ENCODE data around the gene PCNX2. TPM values are rescaled to one million over a fixed set of nuclear protein-coding genes. Genes with fewer than 3 reads are reported as not detected.

PCNX2 gene
- total and polyA plus RNA-seq, 7 donors: 1.8 to 13.8 (median 5.1) TPM

DNA sequence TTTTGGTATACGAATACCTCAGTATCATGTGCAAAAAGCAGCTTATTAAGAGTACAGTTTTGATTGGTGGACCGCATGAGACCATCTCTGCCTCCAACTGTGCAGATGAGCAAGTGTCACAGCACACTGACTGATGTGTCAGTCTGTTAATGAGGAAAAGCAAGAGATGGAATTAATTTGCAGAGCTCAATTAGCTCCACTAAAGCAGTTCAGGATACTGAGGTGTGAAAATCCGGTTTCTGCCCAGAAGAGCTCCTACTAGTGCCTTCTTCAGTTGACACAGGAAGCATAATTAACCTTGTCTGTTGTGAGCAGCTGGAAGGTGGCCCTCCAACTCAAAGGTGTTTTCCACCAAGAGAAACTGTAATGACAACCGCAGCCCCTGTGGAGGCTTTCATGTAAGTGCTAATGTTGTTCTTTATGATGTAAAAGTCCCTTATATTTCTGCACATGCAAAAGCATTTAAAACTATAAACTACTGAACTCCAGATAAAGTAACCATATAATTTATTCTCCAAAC is 44.3 kb downstream of the PCNX2 start:
- Histone ChIP-seq H3K27me3 (no peaks in the 10 kb centered on the region), H3K4me3 (no peak overlapping the region), H3K36me3 (no peaks in the 10 kb centered on the region), H3K9me3 (no peaks in the 10 kb centered on the region), H3K27ac (no peak overlapping the region), H3K4me1 (peaks cover 0 to 6% (median 3%) of the 10 kb centered on the region in 4 donors)
- intact Hi-C loops (cut with DNase I): no loop called here
- TF ChIP-seq POLR2AphosphoS5 (IDR thresholded peaks at IDR 0.05): no peak
- no peak for TF ChIP-seq CTCF (IDR thresholded peaks at IDR 0.05)
- no peak for TF ChIP-seq POLR2A (IDR thresholded peaks at IDR 0.05)
- 65 to 87% methylated on average over 4 of the region's 4 CpGs for WGBS, 2 donors
- no peak for DNase-seq

DNA sequence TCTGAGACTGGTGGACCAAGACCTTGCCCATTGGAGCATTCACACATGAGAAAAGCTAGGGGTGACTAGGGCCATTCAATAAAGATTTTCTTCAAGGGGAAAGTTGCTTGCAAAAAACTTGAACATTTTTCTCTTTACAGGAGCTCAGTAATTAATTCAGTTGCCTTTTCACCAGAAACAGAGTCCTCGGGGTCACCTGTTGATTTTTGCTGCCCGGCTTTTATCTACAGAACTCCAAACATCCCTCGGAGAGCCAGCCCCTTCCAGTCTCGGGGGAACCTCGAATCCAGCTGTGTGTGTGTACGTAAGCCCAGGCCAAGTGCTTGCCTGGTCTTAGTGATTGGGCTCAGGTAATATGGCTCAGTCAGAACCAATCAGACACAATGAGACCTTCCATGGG is 47.5 kb downstream of the PCNX2 start:
- Histone ChIP-seq H3K27ac (no peak overlapping the region), H3K4me3 (no peak overlapping the region), H3K36me3 (no peaks in the 10 kb centered on the region), H3K4me1 (peaks cover 0 to 5% (median 2%) of the 10 kb centered on the region in 4 donors), H3K9me3 (no peaks in the 10 kb centered on the region), H3K27me3 (no peaks in the 10 kb centered on the region)
- intact Hi-C loops (cut with DNase I): no loop called here
- TF ChIP-seq EP300 (IDR thresholded peaks at IDR 0.05): no peak
- DNase-seq: no peak
- 96 to 97% methylated on average over 6 of the region's 6 CpGs for WGBS, 2 donors

DNA sequence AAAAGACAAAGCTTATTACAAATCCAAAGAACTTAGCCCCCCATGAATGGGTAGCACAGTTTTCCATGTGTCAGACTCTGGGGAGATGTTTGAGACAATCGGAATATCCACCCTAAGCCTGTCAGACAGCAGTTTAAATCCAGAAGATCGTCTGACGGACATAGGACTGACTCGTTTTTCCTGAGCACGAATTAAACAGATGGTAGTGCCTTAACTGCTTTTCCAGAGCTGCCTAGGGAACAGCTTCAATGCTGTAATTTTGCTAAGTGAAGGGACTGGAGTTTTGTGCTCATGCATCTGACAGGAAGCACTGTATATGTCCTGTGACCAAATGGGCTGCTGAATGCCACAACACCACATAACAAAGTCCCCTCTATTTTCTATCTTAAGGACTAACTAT is 48.6 kb downstream of the PCNX2 start:
- Histone ChIP-seq H3K9me3 (no peaks in the 10 kb centered on the region), H3K27ac (no peak overlapping the region), H3K36me3 (no peaks in the 10 kb centered on the region), H3K4me3 (no peak overlapping the region), H3K27me3 (no peaks in the 10 kb centered on the region), H3K4me1 (peaks cover 0 to 10% (median 3%) of the 10 kb centered on the region in 4 donors)
- WGBS, 2 donors: 81 to 94% methylated on average over 5 of the region's 5 CpGs
- DNase-seq: no peak
- TF ChIP-seq POLR2A (IDR thresholded peaks at IDR 0.05) (no peak), POLR2AphosphoS5 (IDR thresholded peaks at IDR 0.05) (no peak), EP300 (IDR thresholded peaks at IDR 0.05) (no peak), CTCF (IDR thresholded peaks at IDR 0.05) (no peak)
- intact Hi-C loops (cut with DNase I): no loop called here

DNA sequence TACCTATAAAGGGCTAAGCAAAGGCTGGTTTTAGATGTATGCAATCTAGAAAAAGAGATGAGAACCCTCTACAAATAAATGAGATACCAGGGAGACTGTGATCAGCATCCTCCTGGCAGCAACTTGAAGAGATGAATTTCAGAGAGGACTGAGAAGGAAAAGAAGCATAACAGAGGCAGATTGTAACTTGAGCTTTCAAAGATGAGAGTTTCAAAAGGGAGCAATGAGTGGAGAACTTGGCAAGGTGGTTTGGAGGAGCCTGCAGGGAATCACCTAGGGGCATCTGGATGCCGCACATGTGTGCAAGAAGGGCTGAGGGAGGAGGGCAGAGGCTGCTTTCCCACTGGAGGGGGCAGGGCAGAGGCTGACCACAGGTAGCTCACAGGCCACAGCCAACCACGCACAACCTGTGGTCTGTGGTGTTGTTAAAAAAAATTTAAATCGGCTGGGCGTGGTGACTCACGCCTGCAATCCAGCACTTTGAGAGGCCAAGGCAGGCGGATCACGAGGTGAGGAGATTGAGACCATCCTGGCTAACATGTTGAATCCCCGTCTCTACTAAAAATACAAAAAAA is 50.2 kb downstream of the PCNX2 start:
- H3K4me3 ChIP-seq: no peak overlapping the region
- H3K27ac ChIP-seq: no peak overlapping the region
- no peaks in the 10 kb centered on the region for H3K9me3 ChIP-seq
- WGBS, 2 donors: 87 to 89% methylated on average over 8 of the region's 8 CpGs
- peaks cover 0 to 23% (median 5%) of the 10 kb centered on the region in 4 donors for H3K4me1 ChIP-seq
- no peaks in the 10 kb centered on the region for H3K27me3 ChIP-seq
- intact Hi-C loops (cut with DNase I): no loop called here
- no peak for DNase-seq
- H3K36me3 ChIP-seq: no peaks in the 10 kb centered on the region
- TF ChIP-seq EP300 (IDR thresholded peaks at IDR 0.05) (no peak), CTCF (IDR thresholded peaks at IDR 0.05) (no peak), POLR2AphosphoS5 (IDR thresholded peaks at IDR 0.05) (no peak), POLR2A (IDR thresholded peaks at IDR 0.05) (no peak)

GRCh38 chr1:233244183-233244582 is 51.3 kb downstream of the PCNX2 start:
- H3K36me3 ChIP-seq: no peaks in the 10 kb centered on the region
- no peaks in the 10 kb centered on the region for H3K27me3 ChIP-seq
- intact Hi-C loops (cut with DNase I): loop anchor here (5.0 kb wide), 1 partner anchor 1487 kb away; no protein-coding TSS in a partner anchor
- WGBS, 2 donors: 27 to 67% methylated on average over 6 of the region's 6 CpGs
- H3K9me3 ChIP-seq: no peaks in the 10 kb centered on the region
- peaks cover 0 to 23% (median 5%) of the 10 kb centered on the region in 4 donors for H3K4me1 ChIP-seq
- H3K4me3 ChIP-seq: no peak overlapping the region
- DNase-seq: no peak
- H3K27ac ChIP-seq: no peak overlapping the region
- no peak for TF ChIP-seq POLR2AphosphoS5 (IDR thresholded peaks at IDR 0.05)
- TF ChIP-seq EP300 (IDR thresholded peaks at IDR 0.05): no peak
- no peak for TF ChIP-seq POLR2A (IDR thresholded peaks at IDR 0.05)
- no peak for TF ChIP-seq CTCF (IDR thresholded peaks at IDR 0.05)

Data from sigmoid colon (tissue), 7 donors.